Right hindlimb (tissue), 1 donor: ENCODE measurements around the gene C2orf78.
"Not testable (repeated sequence)": the region's sequence is repeated elsewhere in the genome, so short reads cannot be mapped to it uniquely, and the experiment has no call there.

Source experiments
- DNase-seq: peaks from one replicate; pipeline ENCODE4 v3.0.0-alpha.2; 2018

The C2orf78 gene

GRCh38 chr2:73783883-73784282 is at the start of gene C2orf78:
Gene C2orf78 (plus strand): TSS chr2:73784183. CDS start chr2:73784310, 127 bp downstream.
- not testable (repeated sequence) for DNase-seq

- no peak for DNase-seq
Observed at GRCh38 chr2:73736378-73736777, 47.6 kb upstream of the C2orf78 start.

GRCh38 chr2:73736855-73737779 is 46.9 kb upstream of the C2orf78 start, which contains the start of gene TPRKB:
Gene TPRKB (minus strand): TSS chr2:73737345. CDS start chr2:73734569, 2,776 bp downstream.
- DNase-seq = peak; percentile 98

GRCh38 chr2:73739101-73739500 is 44.9 kb upstream of the C2orf78 start:
- no peak for DNase-seq

GRCh38 chr2:73740767-73741166 is 43.2 kb upstream of the C2orf78 start:
- DNase-seq = no peak

- no peak for DNase-seq
Observed at GRCh38 chr2:73746015-73746876, 37.7 kb upstream of the C2orf78 start.

GRCh38 chr2:73746877-73747208 is 37.1 kb upstream of the C2orf78 start:
- DNase-seq = no peak

GRCh38 chr2:73749314-73749713 is 34.7 kb upstream of the C2orf78 start:
- DNase-seq = no peak

- not testable (repeated sequence) for DNase-seq
Observed at GRCh38 chr2:73754332-73754731, 29.7 kb upstream of the C2orf78 start.

- DNase-seq = no peak
Observed at GRCh38 chr2:73759285-73759764, 24.7 kb upstream of the C2orf78 start.

GRCh38 chr2:73759904-73760303 is 24.1 kb upstream of the C2orf78 start:
- DNase-seq = no peak

- no peak for DNase-seq
Observed at GRCh38 chr2:73762571-73762970, 21.4 kb upstream of the C2orf78 start.

GRCh38 chr2:73764945-73765344 is 19.0 kb upstream of the C2orf78 start:
- no peak for DNase-seq

GRCh38 chr2:73766349-73766748 is 17.6 kb upstream of the C2orf78 start:
- no peak for DNase-seq

GRCh38 chr2:73766994-73767393 is 17.0 kb upstream of the C2orf78 start:
- DNase-seq = no peak

GRCh38 chr2:73770725-73771124 is 13.3 kb upstream of the C2orf78 start:
- DNase-seq = no peak

GRCh38 chr2:73772819-73773218 is 11.2 kb upstream of the C2orf78 start:
- DNase-seq = no peak

- DNase-seq = no peak
Observed at GRCh38 chr2:73776381-73776780, 7.6 kb upstream of the C2orf78 start.

- no peak for DNase-seq
Observed at GRCh38 chr2:73776869-73777519, 7.0 kb upstream of the C2orf78 start.

GRCh38 chr2:73778867-73779466 is 5.0 kb upstream of the C2orf78 start:
- not testable (repeated sequence) for DNase-seq

- peak; percentile 96 for DNase-seq
Observed at GRCh38 chr2:73779467-73780236, 4.3 kb upstream of the C2orf78 start, which contains the start of gene DUSP11. Gene DUSP11 (minus strand): TSS chr2:73780103. CDS start chr2:73779974, 129 bp downstream.

- no peak for DNase-seq
Observed at GRCh38 chr2:73780237-73780582, 3.8 kb upstream of the C2orf78 start.
